BE2C (cell line): Measurements from ENCODE around the gene DPY19L1.
"Not testable (repeated sequence)": the region's sequence is repeated elsewhere in the genome, so short reads cannot be mapped to it uniquely, and the experiment has no call there.

ENCODE experiments used
- DNase-seq: peaks from one replicate; pipeline ENCODE4 v3.0.0-alpha.2; 2020
- H3K27me3 ChIP-seq: fragments of 250-450 bp; sonication (Bioruptor Pico); 2 replicates; pipeline ENCODE4 v1.5.1; 2020; ENCODE audit warnings: mild to moderate bottlenecking
- H3K36me3 ChIP-seq: fragments of 250-450 bp; sonication (Bioruptor Pico); 2 replicates; pipeline ENCODE4 v1.5.1; 2020; ENCODE audit warnings: mild to moderate bottlenecking
- H3K4me1 ChIP-seq: fragments of 250-450 bp; sonication (Bioruptor Pico); 2 replicates; pipeline ENCODE4 v1.5.1; 2020
- H3K4me3 ChIP-seq: 2 replicates; pipeline ENCODE4 v1.5.1; 2011; ENCODE audit warnings: low read depth, low read length
- H3K9me3 ChIP-seq: fragments of 250-450 bp; sonication (Bioruptor Pico); 2 replicates; pipeline ENCODE4 v1.5.1; 2020
- TF ChIP-seq, protein P1 (sequence below): IDR thresholded peaks from 2 replicates; pipeline ENCODE4 v1.5.1; 2012; ENCODE audit warnings: mild to moderate bottlenecking, low read depth, low read length

DPY19L1 gene

DNA sequence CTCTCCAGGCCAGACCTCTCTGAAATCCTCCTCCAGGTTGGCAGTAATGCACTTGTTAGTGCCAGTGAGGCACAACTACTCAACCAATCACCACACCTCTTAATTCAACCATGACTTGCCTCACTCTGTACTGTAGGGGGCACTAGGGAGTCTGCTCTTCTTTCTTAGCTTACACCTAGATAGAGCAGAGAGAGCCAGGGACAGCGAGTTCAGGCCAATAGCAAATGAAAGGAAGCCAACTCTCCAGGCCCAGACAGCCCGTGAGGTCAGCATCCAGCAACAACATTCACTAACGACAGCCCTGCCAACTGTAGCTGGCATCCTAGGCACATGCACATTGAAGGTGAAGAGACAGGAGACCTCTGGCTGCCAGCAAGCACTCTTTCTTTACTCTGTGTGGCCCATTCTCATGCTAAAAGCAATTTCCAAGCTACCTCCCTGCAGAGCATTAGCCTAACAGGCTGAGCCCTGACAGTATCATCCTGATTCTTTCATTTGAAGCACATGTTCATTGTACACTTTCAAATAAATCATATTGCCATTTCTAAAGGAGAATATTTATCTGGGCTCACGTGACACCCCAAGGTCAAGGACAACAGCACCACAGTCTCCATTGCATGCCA is 136.3 kb downstream of the DPY19L1 start:
- Histone ChIP-seq H3K36me3 (no peaks in the 10 kb centered on the region), H3K4me1 (no peaks in the 10 kb centered on the region), H3K27me3 (no peaks in the 10 kb centered on the region), H3K9me3 (no peaks in the 10 kb centered on the region), H3K4me3 (no peak overlapping the region)
- DNase-seq: no peak
- TF ChIP-seq, protein P1, sequence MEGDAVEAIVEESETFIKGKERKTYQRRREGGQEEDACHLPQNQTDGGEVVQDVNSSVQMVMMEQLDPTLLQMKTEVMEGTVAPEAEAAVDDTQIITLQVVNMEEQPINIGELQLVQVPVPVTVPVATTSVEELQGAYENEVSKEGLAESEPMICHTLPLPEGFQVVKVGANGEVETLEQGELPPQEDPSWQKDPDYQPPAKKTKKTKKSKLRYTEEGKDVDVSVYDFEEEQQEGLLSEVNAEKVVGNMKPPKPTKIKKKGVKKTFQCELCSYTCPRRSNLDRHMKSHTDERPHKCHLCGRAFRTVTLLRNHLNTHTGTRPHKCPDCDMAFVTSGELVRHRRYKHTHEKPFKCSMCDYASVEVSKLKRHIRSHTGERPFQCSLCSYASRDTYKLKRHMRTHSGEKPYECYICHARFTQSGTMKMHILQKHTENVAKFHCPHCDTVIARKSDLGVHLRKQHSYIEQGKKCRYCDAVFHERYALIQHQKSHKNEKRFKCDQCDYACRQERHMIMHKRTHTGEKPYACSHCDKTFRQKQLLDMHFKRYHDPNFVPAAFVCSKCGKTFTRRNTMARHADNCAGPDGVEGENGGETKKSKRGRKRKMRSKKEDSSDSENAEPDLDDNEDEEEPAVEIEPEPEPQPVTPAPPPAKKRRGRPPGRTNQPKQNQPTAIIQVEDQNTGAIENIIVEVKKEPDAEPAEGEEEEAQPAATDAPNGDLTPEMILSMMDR: peak; percentile 53

DNA sequence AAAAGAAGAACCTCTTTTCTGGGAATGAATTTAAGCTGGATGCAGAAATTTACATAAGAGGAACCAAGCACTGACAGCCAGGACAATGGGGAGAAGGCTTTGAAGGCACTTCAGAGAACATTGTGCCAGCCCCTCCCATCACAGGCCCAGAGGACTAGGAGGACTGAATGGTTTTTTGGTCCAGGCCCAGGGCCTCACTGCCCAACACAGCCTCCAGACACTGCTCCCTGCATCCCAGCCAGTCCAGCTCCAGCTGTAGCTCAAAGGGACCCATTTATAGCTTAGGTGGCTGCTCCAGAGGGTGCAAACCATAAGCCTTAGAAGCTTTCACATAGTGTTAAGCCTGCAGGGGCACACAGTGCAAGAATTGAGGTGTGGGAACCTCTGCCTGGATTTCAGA is 142.1 kb downstream of the DPY19L1 start:
- Histone ChIP-seq H3K36me3 (no peaks in the 10 kb centered on the region), H3K4me1 (no peaks in the 10 kb centered on the region), H3K9me3 (no peaks in the 10 kb centered on the region), H3K27me3 (peaks cover 6% of the 10 kb centered on the region; the same call in 1 of the 2 replicates), H3K4me3 (no peak overlapping the region)
- TF ChIP-seq, protein P1: no peak
- DNase-seq: no peak

DNA sequence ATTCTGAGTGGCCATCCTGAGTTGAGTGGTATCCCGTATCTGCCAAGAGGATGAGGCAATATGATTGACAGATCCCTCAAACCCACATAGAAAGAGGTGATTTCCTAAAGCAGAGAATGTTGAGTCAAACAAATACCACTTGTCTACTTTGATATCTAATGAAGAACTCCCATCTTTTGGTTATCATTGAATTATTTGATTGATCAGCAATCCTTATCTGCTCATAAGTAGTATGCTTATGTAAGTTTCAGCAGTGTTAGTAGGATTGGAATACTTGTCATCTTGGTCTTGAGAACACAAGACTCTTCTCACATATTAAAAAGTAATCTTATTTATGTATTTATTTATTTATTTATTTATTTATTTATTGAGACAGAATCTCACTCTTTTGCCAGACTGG is 147.3 kb downstream of the DPY19L1 start:
- H3K27me3 ChIP-seq: peaks cover 6% of the 10 kb centered on the region; the same call in 1 of the 2 replicates
- H3K4me3 ChIP-seq: no peak overlapping the region
- DNase-seq: no peak
- TF ChIP-seq, protein P1: no peak
- H3K36me3 ChIP-seq: no peaks in the 10 kb centered on the region
- H3K9me3 ChIP-seq: no peaks in the 10 kb centered on the region
- no peaks in the 10 kb centered on the region for H3K4me1 ChIP-seq

DNA sequence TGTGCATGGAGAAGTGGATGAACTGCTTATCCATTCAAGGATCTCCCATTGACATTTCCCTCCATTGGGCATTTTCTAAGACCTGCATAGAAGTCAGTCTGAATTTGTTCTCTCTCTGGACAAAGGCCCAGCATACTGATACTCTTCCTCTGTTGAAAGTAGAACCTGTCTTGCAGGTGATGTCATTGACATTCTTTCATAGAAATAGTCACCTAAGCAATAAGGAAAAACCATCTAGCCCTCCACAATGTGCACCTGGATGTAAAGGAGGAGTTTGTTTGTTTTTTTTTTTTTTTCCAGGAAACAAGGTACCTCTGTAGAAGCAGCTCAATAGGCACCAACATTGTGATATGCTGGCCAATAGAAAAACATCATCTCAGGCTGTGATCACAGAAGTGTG is 150.4 kb downstream of the DPY19L1 start:
- no peak overlapping the region for H3K4me3 ChIP-seq
- no peaks in the 10 kb centered on the region for H3K4me1 ChIP-seq
- H3K27me3 ChIP-seq: no peaks in the 10 kb centered on the region; the same call in 1 of the 2 replicates
- H3K9me3 ChIP-seq: no peaks in the 10 kb centered on the region
- DNase-seq: no peak
- TF ChIP-seq, protein P1: no peak
- no peaks in the 10 kb centered on the region for H3K36me3 ChIP-seq

DNA sequence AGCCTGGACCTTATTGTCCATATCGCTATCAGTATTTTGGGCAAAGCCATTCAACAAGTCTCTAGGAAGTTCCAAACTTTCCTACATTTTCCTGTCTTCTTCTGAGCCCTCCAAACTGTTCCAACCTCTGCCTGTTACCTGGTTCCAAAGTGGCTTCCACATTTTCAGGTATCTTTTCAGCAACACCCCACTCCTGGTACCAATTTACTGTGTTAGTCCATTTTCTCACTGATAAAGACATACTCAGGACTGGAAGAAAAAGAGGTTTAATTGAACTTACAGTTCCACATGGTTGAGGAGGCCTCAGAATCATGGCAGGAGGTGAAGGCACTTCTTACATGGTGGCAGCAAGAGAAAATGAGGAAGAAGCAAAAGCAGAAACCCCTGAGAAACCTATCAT is 153.4 kb downstream of the DPY19L1 start:
- not testable (repeated sequence) for H3K4me3 ChIP-seq, H3K36me3 ChIP-seq, DNase-seq, H3K9me3 ChIP-seq, H3K27me3 ChIP-seq, H3K4me1 ChIP-seq

DNA sequence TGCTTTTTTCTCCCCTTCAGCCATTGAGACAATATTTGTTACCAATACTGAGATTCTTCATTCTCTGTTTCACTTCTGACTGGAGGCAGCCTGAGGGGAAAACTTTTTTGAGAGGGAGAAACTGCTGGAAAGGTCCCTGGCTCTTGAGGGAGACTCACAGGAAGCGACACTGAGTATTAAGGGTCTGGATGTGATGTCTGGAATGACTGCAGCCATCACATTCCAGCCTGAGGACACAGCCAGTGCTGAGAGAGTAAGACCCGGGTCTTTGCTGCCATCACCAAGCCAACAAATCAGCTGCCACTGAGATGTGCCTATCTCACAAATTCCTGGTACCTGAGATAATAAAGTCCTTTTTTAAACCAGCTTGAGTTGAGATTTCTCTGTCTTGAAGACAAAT is 157.4 kb downstream of the DPY19L1 start:
- Histone ChIP-seq H3K27me3 (no peaks in the 10 kb centered on the region), H3K9me3 (no peaks in the 10 kb centered on the region), H3K4me1 (no peaks in the 10 kb centered on the region), H3K36me3 (no peaks in the 10 kb centered on the region), H3K4me3 (no peak overlapping the region)
- no peak for DNase-seq
- TF ChIP-seq, protein P1: no peak

DNA sequence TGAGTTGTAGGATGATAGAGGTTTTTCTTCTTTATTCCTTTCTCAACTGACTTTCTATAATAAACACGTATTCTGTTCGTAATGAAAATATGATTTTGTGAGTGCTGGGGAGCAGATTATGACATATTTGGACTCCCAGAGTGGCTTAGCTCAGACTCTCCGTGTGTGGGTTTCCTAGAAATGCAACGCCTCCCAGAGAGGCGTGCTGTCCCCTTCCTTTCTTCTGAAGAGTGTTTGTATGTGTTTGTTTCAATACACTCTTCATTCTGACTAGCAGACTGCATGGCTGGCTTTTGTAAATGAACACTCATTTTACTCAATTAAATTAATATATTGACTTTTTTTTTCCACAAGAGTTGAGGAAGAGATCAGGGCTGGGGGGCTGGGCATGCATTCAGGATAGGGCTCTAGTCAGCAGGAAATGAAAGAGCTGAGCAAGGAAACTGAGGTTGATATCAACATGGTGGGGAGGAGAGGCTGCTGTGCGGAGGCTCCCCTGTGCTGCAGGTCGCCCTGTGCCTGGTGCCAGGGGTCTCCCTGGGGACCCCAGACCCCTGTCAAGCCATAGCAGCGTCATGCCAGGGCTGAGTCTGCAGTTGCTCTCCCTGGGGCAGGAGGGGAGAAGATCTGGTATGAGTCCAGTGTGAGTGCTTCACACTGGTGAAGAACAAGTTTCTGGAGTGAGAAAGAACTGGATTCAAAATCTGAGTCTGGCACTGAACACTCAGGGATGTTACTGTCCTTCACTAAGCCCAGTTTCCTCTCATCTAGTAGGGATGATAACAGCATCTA is 158.1 kb downstream of the DPY19L1 start:
- not testable (repeated sequence) for H3K4me1 ChIP-seq, H3K4me3 ChIP-seq, H3K36me3 ChIP-seq, H3K27me3 ChIP-seq, DNase-seq, H3K9me3 ChIP-seq
